Sigmoid colon (tissue), 7 donors: ENCODE measurements around the gene KCNJ1. TPM values are rescaled to one million over a fixed set of nuclear protein-coding genes. Genes with fewer than 3 reads are reported as not detected.

Source experiments
- DNase-seq: peaks from one replicate; pipeline ENCODE4 v3.0.0-alpha.2; 2019
- H3K27ac ChIP-seq, 4 donors: fragments of 200-600 bp; sonication (generic); one replicate each; pipeline ENCODE4 v1.5.1; 2016 to 2019; ENCODE audit warnings: mild to moderate bottlenecking in 1 of 4
- H3K27me3 ChIP-seq, 3 donors: fragments of 200-600 bp; sonication (generic); one replicate each; pipeline ENCODE4 v1.5.1; 2019; ENCODE audit warnings: mild to moderate bottlenecking in 1 of 3
- H3K36me3 ChIP-seq, 4 donors: fragments of 200-600 bp; sonication (generic); one replicate each; pipeline ENCODE4 v1.5.1; 2016 to 2019
- H3K4me1 ChIP-seq, 4 donors: fragments of 200-600 bp; sonication (generic); one replicate each; pipeline ENCODE4 v1.5.1; 2017 to 2019
- H3K4me3 ChIP-seq, 4 donors: fragments of 200-600 bp; sonication (generic); one replicate each; pipeline ENCODE4 v1.5.1; 2017 to 2019; ENCODE audit warnings: mild to moderate bottlenecking in 2 of 4, moderate library complexity in 1 of 4
- H3K9me3 ChIP-seq, 4 donors: fragments of 200-600 bp in 3 of 4; sonication (generic) in 3 of 4; one replicate each; pipeline versions ENCODE4 v1.5.1 to v1.6.1; 2013 to 2019
- CTCF ChIP-seq, 4 experiments: fragments of 450-650 bp in 3 of 4; fragments of 200-600 bp in 1 of 4; IDR thresholded peaks; one replicate each; pipeline ENCODE4 v1.5.1; 2016 to 2019; ENCODE audit warnings: antibody characterized with exemption in 4 of 4, mild to moderate bottlenecking in 3 of 4, moderate library complexity in 2 of 4
- EP300 ChIP-seq, 4 donors: sonication (generic); formaldehyde crosslinking; IDR thresholded peaks; one replicate each; pipeline ENCODE4 v1.6.1; 2017; ENCODE audit warnings: antibody characterized with exemption in 4 of 4
- POLR2A ChIP-seq, 2 donors: fragments of 450-650 bp; IDR thresholded peaks; one replicate each; pipeline ENCODE4 v1.6.1; 2016; ENCODE audit warnings: antibody characterized with exemption in 2 of 2, mild to moderate bottlenecking in 2 of 2, moderate library complexity in 2 of 2
- POLR2AphosphoS5 ChIP-seq, 4 donors: sonication (generic); formaldehyde crosslinking; IDR thresholded peaks; one replicate each; pipeline ENCODE4 v1.6.1; 2017; ENCODE audit warnings: antibody characterized with exemption in 4 of 4
- WGBS, 2 donors: extraction: QIAGEN DNeasy Blood & Tissue Kit; methylation state at CpG; one replicate each; pipeline ENCODE4 v1.1.7; 2013; 5-methylcytosine and 5-hydroxymethylcytosine counted together
- intact Hi-C: fragments of 100-400 bp; cut with DNase I; formaldehyde crosslinking; loops from one replicate; pipeline ENCODE4 v1.15.1; 2023
- polyA plus RNA-seq, 3 donors: library from polyadenylated mRNA; stranded (reverse); fragments of 200-250 nt; gene quantifications; one replicate each; pipeline ENCODE4 v1.2.3, GENCODE V29; 2013
- total RNA-seq, 4 donors: library from RNA; depleted of rRNA; stranded (reverse); fragments of >200 nt; gene quantifications; one replicate each; pipeline ENCODE4 v1.1.0, GENCODE V29; 2016
- donor health status: healthy with polysubstance abuse.
- donor health status: Bipolar disorder and iron deficiency.
- donor health status: healthy.

KCNJ1 gene
- total and polyA plus RNA-seq, 7 donors: 0.81 TPM; not detected in 6

- Histone ChIP-seq H3K27ac (no peak overlapping the region), H3K9me3 (no peaks in the 10 kb centered on the region), H3K36me3 (peaks cover 0 to 3% (median 0%) of the 10 kb centered on the region in 4 donors), H3K4me1 (no peaks in the 10 kb centered on the region), H3K27me3 (no peaks in the 10 kb centered on the region), H3K4me3 (no peak overlapping the region)
- intact Hi-C loops: no loop called here
- no peak for DNase-seq
- TF ChIP-seq EP300 (IDR thresholded peaks at IDR 0.05) (no peak), CTCF (IDR thresholded peaks at IDR 0.05) (no peak), POLR2A (IDR thresholded peaks at IDR 0.05) (no peak), POLR2AphosphoS5 (IDR thresholded peaks at IDR 0.05) (no peak)
- 90 to 91% methylated on average over 5 of the region's 5 CpGs for WGBS, 2 donors
Measured at GRCh38 chr11:128804481-128804880, 62.6 kb downstream of the KCNJ1 start.

GRCh38 chr11:128803449-128804245 is 63.4 kb downstream of the KCNJ1 start:
- Histone ChIP-seq H3K4me1 (no peaks in the 10 kb centered on the region), H3K9me3 (no peaks in the 10 kb centered on the region), H3K36me3 (peaks cover 0 to 3% (median 0%) of the 10 kb centered on the region in 4 donors), H3K4me3 (no peak overlapping the region), H3K27me3 (no peaks in the 10 kb centered on the region), H3K27ac (no peak overlapping the region)
- TF ChIP-seq CTCF (IDR thresholded peaks at IDR 0.05) (no peak), EP300 (IDR thresholded peaks at IDR 0.05) (no peak), POLR2AphosphoS5 (IDR thresholded peaks at IDR 0.05) (no peak), POLR2A (IDR thresholded peaks at IDR 0.05) (no peak)
- intact Hi-C loops: no loop called here
- WGBS, 2 donors: 81 to 83% methylated on average over 6 of the region's 6 CpGs
- no peak for DNase-seq

- H3K36me3 ChIP-seq: peaks cover 0 to 3% (median 0%) of the 10 kb centered on the region in 4 donors
- DNase-seq: no peak
- intact Hi-C loops: no loop called here
Measured at GRCh38 chr11:128803011-128803410, 64.1 kb downstream of the KCNJ1 start.

GRCh38 chr11:128802358-128802981 is 64.6 kb downstream of the KCNJ1 start:
- no peaks in the 10 kb centered on the region for H3K9me3 ChIP-seq
- H3K27ac ChIP-seq: no peak overlapping the region
- no peaks in the 10 kb centered on the region for H3K4me1 ChIP-seq
- no peaks in the 10 kb centered on the region for H3K27me3 ChIP-seq
- no peak for TF ChIP-seq EP300 (IDR thresholded peaks at IDR 0.05)
- TF ChIP-seq POLR2AphosphoS5 (IDR thresholded peaks at IDR 0.05): no peak
- no peak for TF ChIP-seq CTCF (IDR thresholded peaks at IDR 0.05)
- no peak for TF ChIP-seq POLR2A (IDR thresholded peaks at IDR 0.05)
- 61 to 82% methylated on average over 4 of the region's 4 CpGs for WGBS, 2 donors
- peaks cover 0 to 3% (median 0%) of the 10 kb centered on the region in 4 donors for H3K36me3 ChIP-seq
- DNase-seq: no peak
- intact Hi-C loops: no loop called here
- H3K4me3 ChIP-seq: no peak overlapping the region

More at GRCh38 chr11:128803011-128803410, 64.1 kb downstream of the KCNJ1 start:
- Histone ChIP-seq H3K4me3 (no peak overlapping the region), H3K27ac (no peak overlapping the region), H3K9me3 (no peaks in the 10 kb centered on the region), H3K27me3 (no peaks in the 10 kb centered on the region), H3K4me1 (no peaks in the 10 kb centered on the region)
- WGBS, 2 donors: 84 to 92% methylated on average over 4 of the region's 4 CpGs
- TF ChIP-seq CTCF (IDR thresholded peaks at IDR 0.05) (no peak), EP300 (IDR thresholded peaks at IDR 0.05) (no peak)
